Bronchial epithelial cell (primary cell): ENCODE data around the gene VAMP5. TPM values are rescaled to one million over a fixed set of nuclear protein-coding genes. Genes with fewer than 3 reads are reported as not detected.

Source experiments
- DNase-seq: peaks from one replicate; pipeline ENCODE4 v3.0.0-alpha.2; 2010; ENCODE audit warnings: low read depth
- FAIRE-seq: peaks from 2 replicates; lab custom pipeline; 2011; peaks lifted over from hg19 to GRCh38; lab: Jason Lieb, UNC
- H3K27me3 ChIP-seq: 2 replicates; pipeline ENCODE4 v1.5.1; 2011; ENCODE audit warnings: low read length; ENCODE audit not compliant: control insufficient read depth, insufficient read depth
- H3K36me3 ChIP-seq: 2 replicates; pipeline ENCODE4 v1.5.1; 2011; ENCODE audit warnings: low read length; ENCODE audit not compliant: control insufficient read depth, insufficient read depth
- H3K4me3 ChIP-seq: 2 replicates; pipeline ENCODE4 v1.5.1; 2011; ENCODE audit warnings: mild to moderate bottlenecking, low read depth, low read length, control low read depth
- CTCF ChIP-seq: IDR thresholded peaks from 2 replicates; pipeline ENCODE4 v1.5.1; 2011; ENCODE audit warnings: mild to moderate bottlenecking, moderate library complexity, low read length, control low read depth, inconsistent platforms; ENCODE audit not compliant: insufficient read depth, severe bottlenecking
- total RNA-seq: library from RNA; depleted of rRNA; stranded (reverse); fragments of >200 nt; gene quantifications from 2 replicates; pipeline ENCODE4 v1.2.1, GENCODE V29; 2014

VAMP5 gene
- total RNA-seq, 1 donor from 2014 or later, result 4.5 TPM

- no peak for FAIRE-seq
- no peak for DNase-seq
- Histone ChIP-seq H3K36me3 (peaks cover 5% of the 10 kb centered on the region), H3K4me3 (no peak overlapping the region), H3K27me3 (no peaks in the 10 kb centered on the region)
- no peak for TF ChIP-seq CTCF
Measured at GRCh38 chr2:85585781-85586105, 1.5 kb downstream of the VAMP5 start.

- DNase-seq (no peak), FAIRE-seq (no peak)
- H3K27me3 ChIP-seq, result no peaks in the 10 kb centered on the region
- H3K36me3 ChIP-seq, result no peaks in the 10 kb centered on the region
- H3K4me3 ChIP-seq, result no peak overlapping the region
- no peak for TF ChIP-seq CTCF
Measured at GRCh38 chr2:85588236-85588635, 4.0 kb downstream of the VAMP5 start.

DNA sequence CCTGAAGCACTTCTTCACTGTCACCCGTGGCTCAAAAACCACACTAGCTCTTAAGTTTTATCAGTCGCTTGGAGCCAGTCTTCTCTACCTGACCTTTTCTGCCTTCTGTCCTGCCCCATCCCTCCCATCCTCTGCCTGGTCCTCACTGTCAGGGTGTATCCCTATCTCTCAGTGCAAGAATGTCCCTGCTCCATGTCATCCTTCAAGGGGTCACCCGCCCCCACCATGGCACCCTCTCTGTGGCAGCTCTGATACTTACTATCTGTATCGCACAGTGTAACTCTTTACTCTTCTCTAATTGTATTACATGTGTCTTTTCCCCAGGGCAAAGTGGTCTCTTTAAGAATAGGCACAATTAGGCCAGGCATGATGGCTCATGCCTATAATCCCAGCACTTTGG lies 4.4 kb downstream of the VAMP5 start:
- no peak for DNase-seq
- no peaks in the 10 kb centered on the region for H3K36me3 ChIP-seq
- H3K27me3 ChIP-seq, result no peaks in the 10 kb centered on the region
- no peak for TF ChIP-seq CTCF
- FAIRE-seq, result no peak
- no peak overlapping the region for H3K4me3 ChIP-seq

GRCh38 chr2:85589181-85589580 lies 5.0 kb downstream of the VAMP5 start:
- no peak for FAIRE-seq
- no peak for DNase-seq
- Histone ChIP-seq H3K27me3 (no peaks in the 10 kb centered on the region), H3K4me3 (no peak overlapping the region), H3K36me3 (no peaks in the 10 kb centered on the region)
- no peak for TF ChIP-seq CTCF

- peak; percentile 56 for DNase-seq
- no peak for FAIRE-seq
- no peak overlapping the region for H3K4me3 ChIP-seq
- TF ChIP-seq CTCF, result no peak
- no peaks in the 10 kb centered on the region for H3K36me3 ChIP-seq
- no peaks in the 10 kb centered on the region for H3K27me3 ChIP-seq
Measured at GRCh38 chr2:85589982-85590791, 6.0 kb downstream of the VAMP5 start.

DNA sequence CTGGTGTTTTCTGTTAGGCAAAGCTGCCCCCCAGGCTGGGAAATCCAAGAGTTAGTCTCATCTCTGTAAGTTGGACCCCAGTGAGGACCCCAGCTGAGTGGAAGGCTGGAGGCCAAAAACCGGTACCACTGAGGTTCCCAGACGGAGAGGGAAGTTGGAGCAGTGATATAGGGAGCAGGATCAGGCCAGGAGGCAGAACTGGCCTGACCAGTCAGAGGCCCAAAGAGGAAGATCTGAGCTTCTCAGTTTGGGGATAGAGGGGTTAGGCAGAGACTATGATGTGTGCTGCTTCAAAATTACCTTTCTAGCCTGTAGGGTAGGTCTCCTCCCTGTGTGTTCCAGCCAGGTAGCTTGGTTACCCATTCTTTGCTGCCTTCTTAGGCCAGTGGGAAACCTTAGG lies 6.7 kb downstream of the VAMP5 start:
- TF ChIP-seq CTCF, result no peak
- H3K4me3 ChIP-seq, result no peak overlapping the region
- FAIRE-seq (no peak), DNase-seq (no peak)
- H3K27me3 ChIP-seq, result no peaks in the 10 kb centered on the region
- no peaks in the 10 kb centered on the region for H3K36me3 ChIP-seq
